GM23248 (cell line): ENCODE data around the gene TSNAX.
"Not testable (repeated sequence)": the region's sequence is repeated elsewhere in the genome, so short reads cannot be mapped to it uniquely, and the experiment has no call there.

Source experiments
- EZH2 ChIP-seq: fragments of 200-600 bp; sonication (generic); IDR thresholded peaks from 2 replicates; pipeline ENCODE4 v1.6.1; 2018; ENCODE audit warnings: antibody characterized with exemption, mild to moderate bottlenecking; ENCODE audit not compliant: insufficient read depth, poor library complexity, severe bottlenecking
- EZH2phosphoT487 ChIP-seq: fragments of 200-600 bp; sonication (generic); IDR thresholded peaks from 2 replicates; pipeline ENCODE4 v1.6.1; 2018; ENCODE audit warnings: antibody characterized with exemption, moderate library complexity, mild to moderate bottlenecking, low read depth; ENCODE audit not compliant: insufficient read depth

DNA sequence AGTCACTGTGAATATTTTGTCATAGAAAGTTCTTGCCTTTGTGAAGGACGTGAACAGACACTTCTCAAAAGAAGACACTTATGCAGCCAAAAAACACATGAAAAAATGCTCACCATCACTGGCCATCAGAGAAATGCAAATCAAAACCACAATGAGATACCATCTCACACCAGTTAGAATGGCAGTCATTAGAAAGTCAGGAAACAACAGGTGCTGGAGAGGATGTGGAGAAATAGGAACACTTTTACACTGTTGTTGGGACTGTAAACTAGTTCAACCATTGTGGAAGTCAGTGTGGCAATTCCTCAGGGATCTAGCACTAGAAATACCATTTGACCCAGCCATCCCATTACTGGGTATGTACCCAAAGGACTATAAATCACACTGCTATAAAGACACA lies 64.8 kb downstream of the TSNAX start:
- TF ChIP-seq EZH2phosphoT487, EZH2: not testable (repeated sequence)
